ENCODE results near the gene PRR14L.
"Not testable (repeated sequence)": the region's sequence is repeated elsewhere in the genome, so short reads cannot be mapped to it uniquely, and the experiment has no call there.

Gene PRR14L

GRCh38 chr22:31749636-31750364 is at the start of gene PRR14L:
PRR14L (minus strand) TSS chr22:31750132; CDS start chr22:31738860, 11,272 bp downstream.
- DNase-seq, result peak; percentile 75 to 83

- not testable (repeated sequence) for DNase-seq
Observed at GRCh38 chr22:31799358-31799757, 49.4 kb upstream of the PRR14L start.

- DNase-seq, result no peak
Observed at GRCh38 chr22:31790240-31790639, 40.3 kb upstream of the PRR14L start.

GRCh38 chr22:31789803-31790202 is 39.9 kb upstream of the PRR14L start:
- no peak for DNase-seq

GRCh38 chr22:31776231-31776630 is 26.3 kb upstream of the PRR14L start:
- DNase-seq, result no peak

GRCh38 chr22:31773416-31773815 is 23.5 kb upstream of the PRR14L start:
- no peak for DNase-seq

- no peak for DNase-seq
Observed at GRCh38 chr22:31768422-31769059, 18.6 kb upstream of the PRR14L start.

- DNase-seq, result no peak
Observed at GRCh38 chr22:31764785-31765184, 14.9 kb upstream of the PRR14L start.

- not testable (repeated sequence) for DNase-seq
Observed at GRCh38 chr22:31758860-31759259, 8.9 kb upstream of the PRR14L start.

- no peak for DNase-seq
Observed at GRCh38 chr22:31757265-31757664, 7.3 kb upstream of the PRR14L start.

- no peak for DNase-seq
Observed at GRCh38 chr22:31754813-31755212, 4.9 kb upstream of the PRR14L start.

- DNase-seq, result peak; percentile 70 to 88
Observed at GRCh38 chr22:31753634-31754501, 3.9 kb upstream of the PRR14L start, which contains the start of gene DEPDC5. DEPDC5 (plus strand) TSS chr22:31754019; CDS start chr22:31754922, 903 bp downstream.

GRCh38 chr22:31753005-31753633 is 3.2 kb upstream of the PRR14L start:
- DNase-seq, result no peak

- DNase-seq, result no peak
Observed at GRCh38 chr22:31752096-31752847, 2.3 kb upstream of the PRR14L start.

- no peak for DNase-seq
Observed at GRCh38 chr22:31750365-31751284, 693 bp upstream of the PRR14L start.

GRCh38 chr22:31748490-31748889 is 1.4 kb downstream of the PRR14L start:
- DNase-seq, result no peak

- no peak for DNase-seq
Observed at GRCh38 chr22:31747441-31747840, 2.5 kb downstream of the PRR14L start.

GRCh38 chr22:31743871-31744270 is 6.1 kb downstream of the PRR14L start:
- DNase-seq, result no peak

GRCh38 chr22:31742682-31743081 is 7.2 kb downstream of the PRR14L start:
- no peak for DNase-seq

- no peak for DNase-seq
Observed at GRCh38 chr22:31742115-31742514, 7.8 kb downstream of the PRR14L start.

- DNase-seq, result not testable (repeated sequence)
Observed at GRCh38 chr22:31740314-31740713, 9.6 kb downstream of the PRR14L start.
